ENCODE measurements around the gene STAT4. TPM values are rescaled to one million over a fixed set of nuclear protein-coding genes. Genes with fewer than 3 reads are reported as not detected.
A peak's percentile ranks its signal among the peaks of the same experiment; 100 is the strongest.

The STAT4 gene
- total RNA-seq, 2 experiments from 2014 or later: 52.4 to 52.6 TPM

DNA sequence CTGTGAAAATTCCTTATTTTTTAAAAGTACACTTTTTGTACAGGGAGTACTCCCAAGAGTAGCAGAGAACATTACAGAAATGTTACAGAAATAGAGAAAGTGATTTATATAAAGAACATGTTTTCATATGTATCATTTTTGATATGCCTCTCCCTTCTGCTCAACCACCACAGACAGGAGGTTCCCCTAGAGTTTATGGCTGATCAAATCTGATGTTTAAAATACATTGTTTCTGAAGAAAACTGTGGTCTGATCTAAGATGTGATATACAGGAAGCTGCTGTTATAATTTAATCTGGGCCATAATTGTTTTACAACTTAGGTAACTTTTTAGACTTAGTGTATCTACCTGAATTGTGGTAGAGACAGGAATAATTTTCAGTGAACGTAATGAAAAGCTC, 37.0 kb downstream of the STAT4 start:
- no peaks in the 10 kb centered on the region for H3K9me3 Mint-ChIP-seq
- no peak overlapping the region for H3K4me3 Mint-ChIP-seq
- H3K27ac Mint-ChIP-seq: peak overlapping the region; percentile 66
- H3K36me3 Mint-ChIP-seq: peaks cover 20% of the 10 kb centered on the region
- CTCF ChIA-PET: interaction anchor here (1.0 to 3.7 kb wide), 3 partner anchors 36 to 61 kb away, joined by 3 to 21 read pairs (median 18); partner anchors contain the start of gene STAT4
- POLR2A ChIA-PET: interaction anchor here (0.6 to 2.7 kb wide), 6 partner anchors 13 to 229 kb away, joined by 3 to 17 read pairs (median 9); partner anchors contain the start of gene STAT4
- no peak for DNase-seq
- intact Hi-C loops (cut with micrococcal nuclease): loop anchor here (1.0 to 5.0 kb wide), 6 partner anchors 9 to 565 kb away; partner anchors contain the start of gene NABP1
- H3K27me3 Mint-ChIP-seq: no peaks in the 10 kb centered on the region
- H3K4me1 Mint-ChIP-seq (ENCODE audit: low read depth): peaks cover 77% of the 10 kb centered on the region

DNA sequence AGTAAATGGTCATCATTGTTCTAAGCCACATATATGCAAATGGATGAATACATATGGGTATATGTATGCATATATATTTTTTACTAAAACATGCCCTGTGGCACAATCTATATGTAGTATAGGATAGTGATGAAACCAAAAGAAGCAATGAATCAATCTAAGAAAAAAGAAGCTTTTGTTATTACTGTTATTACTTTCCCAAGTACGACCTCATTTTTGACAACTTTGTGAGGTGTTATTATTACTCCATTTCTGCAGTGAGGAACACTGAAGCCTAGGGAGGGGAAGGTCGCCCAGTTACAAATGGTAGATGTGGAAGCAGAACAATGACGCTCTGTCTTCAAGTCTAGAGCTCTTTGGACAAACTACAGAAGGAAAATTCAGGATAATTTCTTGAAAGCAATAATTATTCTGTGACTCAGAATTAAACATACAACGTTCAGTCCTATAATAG, 38.3 kb downstream of the STAT4 start:
- DNase-seq: no peak
- peaks cover 13% of the 10 kb centered on the region for H3K36me3 Mint-ChIP-seq
- no peak overlapping the region for H3K4me3 Mint-ChIP-seq
- intact Hi-C loops (cut with micrococcal nuclease): loop anchor here (5.0 kb wide), 1 partner anchor 525 kb away; no protein-coding TSS in a partner anchor
- ChIA-PET CTCF (interaction anchor here (1.0 to 1.4 kb wide), 3 partner anchors 43 to 61 kb away, joined by 3 to 6 read pairs (median 5); no protein-coding TSS in a partner anchor), POLR2A (interaction anchor here (1.0 to 1.8 kb wide), 6 partner anchors 9 to 46 kb away, joined by 3 to 8 read pairs (median 3); partner anchors contain the start of gene STAT4)
- no peaks in the 10 kb centered on the region for H3K9me3 Mint-ChIP-seq
- H3K4me1 Mint-ChIP-seq (ENCODE audit: low read depth): peaks cover 87% of the 10 kb centered on the region
- no peaks in the 10 kb centered on the region for H3K27me3 Mint-ChIP-seq
- H3K27ac Mint-ChIP-seq: peak overlapping the region; percentile 21

DNA sequence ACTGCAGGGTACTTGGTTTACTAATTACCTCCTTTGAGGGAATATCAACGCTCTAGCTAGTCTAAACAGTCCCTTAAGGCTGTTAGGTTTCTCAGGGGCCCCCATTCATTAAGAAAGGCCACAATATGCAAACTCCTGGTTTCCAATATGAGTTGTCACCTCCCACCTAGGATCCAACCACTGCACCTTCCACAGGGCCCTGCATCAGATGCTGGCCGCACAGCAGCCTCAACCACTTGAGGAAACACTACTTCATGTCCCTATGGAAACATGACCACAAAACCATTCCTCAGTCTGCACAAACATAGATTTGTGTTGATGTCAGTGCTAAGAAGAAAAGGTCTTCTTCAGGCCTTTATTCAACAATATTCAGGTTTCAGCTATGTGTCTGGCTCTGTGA, 40.9 kb downstream of the STAT4 start:
- no peaks in the 10 kb centered on the region for H3K9me3 Mint-ChIP-seq
- ChIA-PET POLR2A (no interaction called here), CTCF (interaction anchor here (0.7 to 2.7 kb wide), 3 partner anchors 45 to 171 kb away, joined by 3 to 11 read pairs (median 5); no protein-coding TSS in a partner anchor)
- peak; percentile 54 for DNase-seq
- no peak overlapping the region for H3K27ac Mint-ChIP-seq
- H3K4me3 Mint-ChIP-seq: no peak overlapping the region
- H3K27me3 Mint-ChIP-seq: no peaks in the 10 kb centered on the region
- H3K4me1 Mint-ChIP-seq (ENCODE audit: low read depth): peaks cover 80% of the 10 kb centered on the region
- intact Hi-C loops (cut with micrococcal nuclease): loop anchor here (5.0 kb wide), 1 partner anchor 527 kb away; no protein-coding TSS in a partner anchor
- peaks cover 17% of the 10 kb centered on the region for H3K36me3 Mint-ChIP-seq

DNA sequence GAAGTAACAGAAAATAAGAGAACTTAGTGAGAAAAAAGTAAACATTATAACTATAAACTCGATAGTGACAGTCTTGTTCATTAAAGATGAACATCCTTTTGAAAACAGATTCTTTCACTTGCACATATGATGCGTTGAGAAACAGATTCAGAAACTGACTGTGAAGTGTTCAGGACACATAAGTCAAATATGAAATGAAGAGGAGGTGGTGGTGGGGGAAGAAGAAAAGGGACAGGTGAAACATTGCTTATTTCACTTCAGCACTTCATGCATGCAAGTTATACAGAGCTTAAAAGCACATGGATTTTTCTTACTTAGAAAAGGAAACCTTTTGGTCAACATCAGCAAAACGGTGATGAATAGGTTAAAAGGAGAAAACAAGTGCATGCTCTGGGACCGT, 42.5 kb downstream of the STAT4 start:
- no peak for DNase-seq
- POLR2A ChIA-PET: no interaction called here
- Mint-ChIP-seq H3K36me3 (peaks cover 16% of the 10 kb centered on the region), H3K27me3 (no peaks in the 10 kb centered on the region), H3K4me3 (no peak overlapping the region), H3K4me1 (ENCODE audit: low read depth) (peaks cover 77% of the 10 kb centered on the region), H3K27ac (peak overlapping the region; percentile 77), H3K9me3 (no peaks in the 10 kb centered on the region)
- intact Hi-C loops (cut with micrococcal nuclease): no loop called here
- CTCF ChIA-PET: interaction anchor here (1.1 to 2.7 kb wide), 3 partner anchors 20 to 56 kb away, joined by 3 to 11 read pairs (median 5); no protein-coding TSS in a partner anchor

DNA sequence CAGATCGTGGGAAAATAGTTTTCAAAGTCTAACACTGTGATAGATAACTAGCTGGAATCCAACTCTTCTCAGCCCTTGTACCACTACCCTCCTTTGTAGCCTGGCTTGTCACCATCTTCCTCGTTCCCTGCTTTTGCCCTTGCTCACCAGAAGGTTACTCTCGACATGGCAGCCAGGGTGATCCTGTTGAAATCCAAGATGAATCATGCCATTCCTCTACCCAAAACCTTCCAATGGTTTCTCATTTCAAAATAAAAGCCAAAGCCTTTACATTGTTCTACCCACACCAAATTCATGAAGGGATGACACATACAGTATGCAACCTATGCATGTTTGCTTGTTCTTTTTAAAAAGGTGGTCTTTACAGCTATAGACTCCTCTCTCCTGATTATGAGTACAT, 45.7 kb downstream of the STAT4 start:
- intact Hi-C loops (cut with micrococcal nuclease): no loop called here
- CTCF ChIA-PET: interaction anchor here (3.1 kb wide), 1 partner anchor 53 kb away, joined by 13 read pairs; no protein-coding TSS in a partner anchor

DNA sequence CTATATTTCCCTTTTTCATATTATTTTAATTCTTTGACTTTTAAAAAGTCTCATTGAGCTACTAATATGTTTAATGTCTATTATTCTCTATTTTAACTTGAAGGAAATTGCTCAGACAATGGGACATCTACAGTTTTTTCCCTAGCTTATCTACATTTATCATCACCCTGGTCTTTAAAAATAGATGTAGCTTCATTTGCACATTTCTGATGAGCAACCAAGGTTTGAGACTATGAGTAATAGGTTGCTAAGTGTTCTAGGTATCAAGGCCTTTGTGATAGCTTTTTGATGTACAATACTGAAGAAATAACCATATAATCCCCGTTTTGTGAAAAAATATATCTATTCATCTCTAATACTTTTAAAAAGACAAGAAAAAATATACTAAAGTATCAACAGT, 47.0 kb downstream of the STAT4 start:
- Mint-ChIP-seq H3K4me3 (no peak overlapping the region), H3K9me3 (no peaks in the 10 kb centered on the region), H3K27me3 (no peaks in the 10 kb centered on the region), H3K27ac (no peak overlapping the region), H3K36me3 (peaks cover 22% of the 10 kb centered on the region), H3K4me1 (ENCODE audit: low read depth) (peaks cover 71% of the 10 kb centered on the region)
- DNase-seq: no peak
- ChIA-PET CTCF (interaction anchor here (0.6 to 3.1 kb wide), 8 partner anchors 11 to 534 kb away, joined by 3 to 13 read pairs (median 4); no protein-coding TSS in a partner anchor), POLR2A (interaction anchor here (1.5 kb wide), 1 partner anchor 9 kb away, joined by 3 read pairs; no protein-coding TSS in a partner anchor)
- intact Hi-C loops (cut with micrococcal nuclease): loop anchor here (1.0 kb wide), 1 partner anchor 10 kb away; no protein-coding TSS in a partner anchor

More for the DNA sequence above, 45.7 kb downstream of the STAT4 start:
- H3K36me3 Mint-ChIP-seq: peaks cover 20% of the 10 kb centered on the region
- no peaks in the 10 kb centered on the region for H3K27me3 Mint-ChIP-seq
- peaks cover 76% of the 10 kb centered on the region for H3K4me1 Mint-ChIP-seq (ENCODE audit: low read depth)
- no peaks in the 10 kb centered on the region for H3K9me3 Mint-ChIP-seq
- H3K4me3 Mint-ChIP-seq: no peak overlapping the region
- peak overlapping the region; percentile 44 for H3K27ac Mint-ChIP-seq
- POLR2A ChIA-PET: no interaction called here
- DNase-seq: no peak

DNA sequence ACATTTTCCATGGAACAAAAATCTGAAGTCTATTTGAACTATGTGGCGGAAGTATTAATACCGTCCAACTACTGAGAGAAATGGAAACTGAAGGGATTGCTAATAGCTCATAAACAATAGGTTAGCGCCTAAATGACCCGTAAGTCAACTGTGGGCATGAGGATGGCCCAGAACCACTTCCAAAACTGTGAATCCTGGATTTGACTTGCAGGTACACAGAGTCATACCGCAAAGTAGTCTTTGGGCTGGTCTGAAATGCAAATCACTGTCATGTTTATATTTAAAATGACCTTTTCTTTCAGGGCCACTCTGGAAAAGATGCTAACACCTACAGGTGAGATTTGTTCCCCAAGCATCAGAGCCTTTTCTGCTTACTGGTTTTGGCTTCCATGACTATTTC, 50.6 kb downstream of the STAT4 start:
- H3K27ac Mint-ChIP-seq: no peak overlapping the region
- CTCF ChIA-PET: interaction anchor here (1.0 kb wide), 1 partner anchor 48 kb away, joined by 3 read pairs; no protein-coding TSS in a partner anchor
- intact Hi-C loops (cut with micrococcal nuclease): no loop called here
- H3K4me1 Mint-ChIP-seq (ENCODE audit: low read depth): peaks cover 58% of the 10 kb centered on the region
- POLR2A ChIA-PET: no interaction called here
- no peak for DNase-seq
- peaks cover 16% of the 10 kb centered on the region for H3K9me3 Mint-ChIP-seq
- peaks cover 35% of the 10 kb centered on the region for H3K36me3 Mint-ChIP-seq
- no peaks in the 10 kb centered on the region for H3K27me3 Mint-ChIP-seq
- H3K4me3 Mint-ChIP-seq: no peak overlapping the region

DNA sequence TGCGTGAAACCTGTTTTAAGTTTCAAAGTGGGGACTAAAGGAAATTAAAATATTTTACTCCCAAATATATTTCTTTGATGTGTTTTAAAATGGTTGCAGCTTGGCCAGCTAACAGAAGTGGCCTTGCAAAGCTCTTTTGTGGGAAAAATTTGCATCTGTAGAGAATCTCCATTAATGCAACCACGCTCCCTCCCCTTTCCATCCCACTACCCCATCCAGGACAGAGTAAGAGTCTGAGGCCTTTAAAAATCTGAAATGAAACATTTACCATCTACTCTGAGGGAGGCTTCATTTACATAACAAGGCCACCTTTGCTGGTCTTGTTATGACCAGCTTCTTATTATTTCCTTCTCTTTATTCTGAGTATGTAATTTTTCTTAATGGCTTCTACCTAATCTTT, 63.5 kb downstream of the STAT4 start:
- Mint-ChIP-seq H3K36me3 (peaks cover 37% of the 10 kb centered on the region), H3K27ac (no peak overlapping the region), H3K9me3 (peaks cover 21% of the 10 kb centered on the region), H3K27me3 (no peaks in the 10 kb centered on the region), H3K4me1 (ENCODE audit: low read depth) (peaks cover 17% of the 10 kb centered on the region), H3K4me3 (no peak overlapping the region)
- POLR2A ChIA-PET: interaction anchor here (0.6 kb wide), 1 partner anchor 17 kb away, joined by 3 read pairs; no protein-coding TSS in a partner anchor
- intact Hi-C loops (cut with micrococcal nuclease): no loop called here
- DNase-seq: no peak
- CTCF ChIA-PET: interaction anchor here (0.6 to 1.6 kb wide), 4 partner anchors 17 to 408 kb away, joined by 3 to 4 read pairs (median 3); no protein-coding TSS in a partner anchor

DNA sequence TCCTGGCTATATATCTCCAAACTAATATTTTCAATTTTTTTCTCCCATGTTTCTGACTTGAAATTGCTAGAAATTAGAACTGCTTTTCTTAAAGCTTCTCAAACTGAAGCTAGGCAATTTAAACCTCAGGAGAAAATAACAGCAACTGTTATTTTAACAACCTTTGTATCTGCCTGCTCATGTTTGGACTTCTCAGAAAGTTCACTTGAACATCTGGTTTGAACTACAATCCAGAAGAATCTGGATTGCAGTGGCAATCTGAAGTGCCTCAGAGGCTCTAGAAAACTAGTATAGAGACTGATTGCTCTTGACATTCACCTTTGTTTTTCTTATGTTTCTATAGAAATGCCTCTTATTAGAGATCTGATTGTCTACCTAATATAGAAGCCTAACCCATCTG, 64.1 kb downstream of the STAT4 start:
- POLR2A ChIA-PET: no interaction called here
- no peaks in the 10 kb centered on the region for H3K27me3 Mint-ChIP-seq
- H3K4me1 Mint-ChIP-seq (ENCODE audit: low read depth): peaks cover 17% of the 10 kb centered on the region
- H3K9me3 Mint-ChIP-seq: peaks cover 24% of the 10 kb centered on the region
- no peak for DNase-seq
- no peak overlapping the region for H3K27ac Mint-ChIP-seq
- H3K36me3 Mint-ChIP-seq: peaks cover 43% of the 10 kb centered on the region
- intact Hi-C loops (cut with micrococcal nuclease): no loop called here
- H3K4me3 Mint-ChIP-seq: no peak overlapping the region
- CTCF ChIA-PET: interaction anchor here (0.6 to 1.6 kb wide), 2 partner anchors 35 to 68 kb away, joined by 3 to 4 read pairs; no protein-coding TSS in a partner anchor

DNA sequence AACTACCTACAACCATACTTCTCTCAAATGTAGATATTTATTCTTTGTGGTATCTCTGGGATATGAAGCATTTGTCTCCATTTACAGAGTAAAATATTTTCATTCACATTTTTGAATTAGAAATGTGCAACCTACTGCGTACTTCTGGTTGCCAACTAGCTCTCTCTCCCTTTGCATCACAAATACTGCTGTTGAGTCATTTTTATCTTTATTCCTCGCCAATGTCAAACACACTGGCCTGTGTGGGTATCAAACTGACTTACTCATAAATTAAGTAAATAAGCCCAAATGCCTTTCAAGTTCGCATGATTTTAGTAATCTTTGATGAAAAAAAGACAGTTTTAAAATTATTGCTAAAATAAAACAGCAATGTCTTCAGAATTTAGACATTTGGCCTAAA, 67.3 kb downstream of the STAT4 start:
- no peak for DNase-seq
- no peak overlapping the region for H3K27ac Mint-ChIP-seq
- intact Hi-C loops (cut with micrococcal nuclease): no loop called here
- H3K4me1 Mint-ChIP-seq (ENCODE audit: low read depth): peaks cover 18% of the 10 kb centered on the region
- H3K4me3 Mint-ChIP-seq: no peak overlapping the region
- peaks cover 49% of the 10 kb centered on the region for H3K36me3 Mint-ChIP-seq
- peaks cover 33% of the 10 kb centered on the region for H3K9me3 Mint-ChIP-seq
- POLR2A ChIA-PET: no interaction called here
- CTCF ChIA-PET: no interaction called here
- H3K27me3 Mint-ChIP-seq: no peaks in the 10 kb centered on the region

DNA sequence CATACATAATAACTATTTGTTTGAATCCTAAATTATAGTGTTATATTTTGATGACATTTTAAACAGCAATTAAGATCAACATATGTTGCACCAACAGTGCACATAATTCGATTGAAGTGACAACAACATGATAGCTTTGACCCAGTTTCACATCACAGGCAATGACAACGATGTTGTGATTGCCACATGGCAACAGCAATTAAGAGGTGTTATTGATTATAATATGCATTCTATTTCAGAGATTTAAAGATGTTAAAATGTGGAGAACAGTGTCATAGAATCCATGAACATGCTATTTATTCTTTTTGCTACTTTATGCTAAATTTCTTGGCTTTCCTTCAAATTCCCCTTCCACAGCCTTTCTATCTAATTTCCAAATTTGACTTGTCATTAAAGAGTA, 68.5 kb downstream of the STAT4 start:
- no peak overlapping the region for H3K27ac Mint-ChIP-seq
- DNase-seq: no peak
- peaks cover 20% of the 10 kb centered on the region for H3K4me1 Mint-ChIP-seq (ENCODE audit: low read depth)
- peaks cover 41% of the 10 kb centered on the region for H3K36me3 Mint-ChIP-seq
- H3K9me3 Mint-ChIP-seq: peaks cover 28% of the 10 kb centered on the region
- H3K4me3 Mint-ChIP-seq: no peak overlapping the region
- H3K27me3 Mint-ChIP-seq: no peaks in the 10 kb centered on the region
- CTCF ChIA-PET: no interaction called here
- POLR2A ChIA-PET: no interaction called here
- intact Hi-C loops (cut with micrococcal nuclease): no loop called here

DNA sequence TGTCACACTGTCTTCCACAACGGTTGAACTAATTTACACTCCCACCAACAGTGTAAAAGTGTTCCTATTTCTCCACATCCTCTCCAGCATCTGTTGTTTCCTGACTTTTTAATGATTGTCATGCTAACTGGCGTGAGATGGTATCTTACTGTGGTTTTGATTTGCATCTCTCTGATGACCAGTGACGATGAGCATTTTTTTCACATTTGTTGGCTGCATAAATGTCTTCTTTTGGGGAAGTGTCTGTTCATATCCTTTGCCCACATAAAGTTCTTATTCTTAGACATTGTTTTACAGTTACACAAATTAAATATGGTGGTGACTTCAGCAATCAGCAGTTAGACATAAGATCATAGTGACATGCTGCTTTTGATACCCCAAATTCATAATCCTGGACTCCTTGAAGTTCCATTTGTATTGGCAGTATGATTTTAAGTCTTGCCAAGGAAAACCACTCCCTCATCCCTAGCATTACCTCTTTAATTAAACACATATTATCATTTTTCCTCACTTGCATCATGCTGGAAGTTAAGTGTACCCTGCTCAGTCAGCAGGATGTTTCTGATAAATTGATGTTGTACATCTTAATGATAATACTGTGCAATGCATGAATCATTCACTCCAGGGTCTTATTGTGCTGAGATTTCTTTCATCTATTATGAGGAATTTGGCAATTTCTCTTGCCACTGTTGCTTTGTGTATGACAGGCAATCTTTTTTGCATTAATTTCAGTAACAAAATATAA, 69.2 kb downstream of the STAT4 start:
- no peak for DNase-seq
- Mint-ChIP-seq H3K27ac (no peak overlapping the region), H3K4me1 (ENCODE audit: low read depth) (peaks cover 25% of the 10 kb centered on the region), H3K9me3 (peaks cover 22% of the 10 kb centered on the region), H3K4me3 (no peak overlapping the region), H3K27me3 (no peaks in the 10 kb centered on the region), H3K36me3 (peaks cover 37% of the 10 kb centered on the region)
- ChIA-PET POLR2A (no interaction called here), CTCF (no interaction called here)
- intact Hi-C loops (cut with micrococcal nuclease): no loop called here
